GM21825 (cell line): ENCODE data around the gene PRELP.
"Not testable (repeated sequence)": the region's sequence is repeated elsewhere in the genome, so short reads cannot be mapped to it uniquely, and the experiment has no call there.

Experiments used
- ATAC-seq: cut with Tn5 transposase; IDR thresholded peaks from one replicate; pipeline ENCODE4 v1.9.1; 2021; ENCODE audit warnings: mild to moderate bottlenecking, moderate library complexity; ENCODE audit not compliant: unreplicated experiment

The PRELP gene

GRCh38 chr1:203475012-203475981 is at the start of gene PRELP:
PRELP (plus strand) TSS chr1:203475806; CDS start chr1:203483185, 7,379 bp downstream.
- ATAC-seq = no peak

- ATAC-seq = no peak
Measured at GRCh38 chr1:203426366-203426765, 49.2 kb upstream of the PRELP start.

- no peak for ATAC-seq
Measured at GRCh38 chr1:203426870-203427269, 48.7 kb upstream of the PRELP start.

DNA sequence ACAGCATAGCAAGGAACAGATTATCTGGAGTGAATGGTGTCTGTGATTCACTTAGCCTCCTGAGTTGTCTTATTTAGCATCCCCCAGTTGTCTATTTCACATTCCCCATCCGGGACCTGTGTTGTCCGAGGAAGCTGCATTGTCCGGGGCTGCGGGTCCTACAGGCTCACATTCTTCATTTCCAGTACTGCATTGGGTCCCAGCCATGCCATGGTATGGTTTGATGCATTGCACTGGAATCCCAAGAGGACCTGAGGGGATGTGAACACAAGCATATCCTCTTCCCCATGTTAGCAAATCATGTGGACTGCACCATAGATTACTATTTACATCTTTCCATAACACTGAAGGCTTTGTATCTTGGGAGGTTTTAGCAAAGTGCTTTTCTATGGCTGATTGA is 48.2 kb upstream of the PRELP start:
- ATAC-seq = no peak

DNA sequence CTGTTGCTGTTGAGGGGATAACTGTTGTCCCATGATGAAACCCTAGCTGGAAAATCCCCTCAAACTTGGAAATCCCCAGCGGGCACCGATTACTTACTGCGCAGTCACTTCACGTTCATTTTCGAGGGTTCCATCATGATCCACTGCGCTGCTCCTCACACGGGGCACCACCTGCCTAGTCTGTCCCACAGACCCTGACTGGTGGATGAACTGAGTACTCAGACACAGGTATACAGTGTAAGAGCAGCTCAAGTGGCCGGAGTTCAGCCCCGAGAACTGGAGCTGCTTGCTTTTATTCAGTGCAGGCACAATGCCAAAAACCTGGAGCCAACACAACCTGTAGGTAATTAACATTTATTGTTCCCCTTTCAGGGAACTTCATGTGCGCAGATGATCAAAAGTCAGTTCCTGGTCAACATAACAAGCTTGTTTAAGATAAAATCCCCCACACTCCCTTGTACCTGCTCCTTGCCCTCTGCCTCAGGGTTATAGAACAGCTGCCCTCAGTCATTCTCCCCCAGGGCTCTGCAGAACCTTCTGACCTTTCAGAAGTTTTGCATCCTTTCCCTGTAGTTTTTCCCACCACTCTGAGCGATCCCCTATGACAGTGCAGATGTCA is 46.5 kb upstream of the PRELP start:
- no peak for ATAC-seq

DNA sequence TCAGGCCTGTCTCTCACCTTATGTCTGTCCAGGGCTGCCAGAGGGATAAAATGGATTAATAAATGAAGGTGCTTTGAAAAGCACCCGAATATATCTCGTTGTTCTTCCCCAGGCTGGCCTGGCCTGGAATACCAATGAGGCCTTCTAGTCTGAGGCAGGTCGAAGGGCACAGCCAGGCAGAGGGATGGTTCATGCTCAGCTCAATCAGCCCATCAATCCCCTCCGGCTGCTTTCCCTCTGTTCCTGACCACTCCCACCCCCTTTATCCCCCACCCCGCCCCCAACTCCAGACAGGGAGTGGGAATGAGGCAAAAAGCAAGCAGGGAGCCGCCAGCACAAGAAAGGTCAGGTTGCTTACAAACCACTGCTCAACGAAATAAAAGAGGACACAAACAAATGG is 40.0 kb upstream of the PRELP start:
- no peak for ATAC-seq

GRCh38 chr1:203437696-203438315 is 37.8 kb upstream of the PRELP start:
- no peak for ATAC-seq

DNA sequence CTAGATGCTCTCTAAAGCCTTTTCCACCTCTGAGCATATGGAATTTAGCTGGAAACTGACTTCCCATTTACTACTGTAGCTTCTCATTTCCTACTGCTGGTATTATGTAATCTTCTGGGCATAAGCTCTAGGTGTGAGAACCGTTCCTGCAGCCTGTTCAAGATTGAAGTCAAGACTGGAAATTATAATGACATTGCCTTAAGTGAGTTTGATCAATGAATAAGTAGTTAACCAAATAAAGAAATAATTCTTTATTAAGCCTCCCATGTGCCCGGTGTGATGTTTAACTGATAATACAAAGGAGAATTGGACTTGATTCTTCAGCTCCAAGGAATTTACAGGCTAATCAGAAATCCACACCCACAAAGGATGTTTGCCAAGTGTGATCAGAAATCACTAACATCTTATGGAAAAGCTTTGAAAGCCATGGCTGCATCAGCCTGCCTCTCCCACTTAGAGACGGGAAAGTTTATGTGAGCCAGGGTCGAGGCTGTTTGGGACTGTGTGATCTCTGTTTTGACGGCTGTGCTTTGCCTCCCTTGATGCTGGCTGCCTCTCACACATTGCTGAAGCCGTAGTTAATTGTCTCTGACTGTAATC is 36.4 kb upstream of the PRELP start:
- ATAC-seq = no peak

- ATAC-seq = no peak
Measured at GRCh38 chr1:203440771-203441170, 34.8 kb upstream of the PRELP start.

- ATAC-seq = no peak
Measured at GRCh38 chr1:203441766-203442165, 33.8 kb upstream of the PRELP start.

DNA sequence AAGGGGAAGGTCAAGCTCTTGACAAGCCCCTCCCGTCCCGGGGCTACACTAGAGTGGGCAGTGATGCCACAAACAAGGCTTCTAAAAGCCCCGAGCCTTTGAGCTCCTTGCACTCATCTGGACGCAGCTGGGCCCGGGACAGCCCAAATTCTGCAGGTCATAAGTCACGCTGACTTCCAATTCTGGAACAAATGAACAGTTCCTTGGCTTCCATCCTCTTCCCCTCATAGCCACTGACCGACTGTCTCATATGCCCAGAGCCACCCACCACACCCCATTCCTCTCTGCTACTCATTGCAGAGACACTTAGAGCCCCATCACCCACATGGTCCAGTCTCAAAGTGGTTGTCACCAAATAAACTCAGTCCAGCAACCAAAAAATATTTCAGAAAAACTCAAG is 32.8 kb upstream of the PRELP start:
- no peak for ATAC-seq

DNA sequence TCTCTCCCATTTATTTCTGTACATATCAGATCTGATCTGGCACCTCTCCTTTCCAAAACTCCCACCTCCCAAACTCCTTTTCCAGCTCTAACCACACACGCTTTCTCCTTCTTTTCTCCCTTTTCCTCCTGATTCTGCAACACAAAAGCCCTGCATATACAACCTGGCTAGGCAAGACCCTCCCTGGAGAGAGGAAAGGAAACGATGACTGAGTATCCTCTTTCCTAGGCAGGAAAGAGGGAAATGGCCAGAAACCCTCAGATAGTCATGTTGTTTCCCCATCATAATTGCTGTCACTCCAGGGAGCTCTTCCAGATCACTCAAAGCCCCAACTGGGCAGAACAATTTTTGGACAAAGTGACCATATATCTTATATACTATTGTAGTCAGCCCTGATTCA is 32.3 kb upstream of the PRELP start:
- no peak for ATAC-seq

- ATAC-seq = no peak
Measured at GRCh38 chr1:203444171-203444576, 31.4 kb upstream of the PRELP start.

GRCh38 chr1:203447151-203447550 is 28.5 kb upstream of the PRELP start:
- no peak for ATAC-seq

DNA sequence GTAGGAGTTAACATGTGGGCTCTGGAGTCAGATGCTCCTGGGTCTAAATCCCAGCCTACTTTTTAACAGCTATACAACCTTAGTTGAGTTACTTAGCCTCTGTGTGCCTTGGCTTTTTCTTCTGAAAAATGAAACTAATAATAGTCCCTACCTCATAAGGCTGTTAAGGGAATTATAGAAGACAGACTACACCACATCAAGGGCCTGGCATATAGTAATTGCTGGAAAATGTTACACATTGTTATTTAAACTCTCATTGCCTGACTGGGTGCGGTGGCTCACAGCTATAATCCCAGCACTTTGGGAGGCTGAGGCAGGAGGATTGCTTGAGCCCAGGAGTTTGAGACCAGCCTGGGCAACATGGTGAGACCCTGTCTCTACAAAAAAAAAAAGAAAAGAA is 28.0 kb upstream of the PRELP start:
- ATAC-seq = not testable (repeated sequence)

GRCh38 chr1:203448521-203449061 is 27.0 kb upstream of the PRELP start:
- no peak for ATAC-seq

DNA sequence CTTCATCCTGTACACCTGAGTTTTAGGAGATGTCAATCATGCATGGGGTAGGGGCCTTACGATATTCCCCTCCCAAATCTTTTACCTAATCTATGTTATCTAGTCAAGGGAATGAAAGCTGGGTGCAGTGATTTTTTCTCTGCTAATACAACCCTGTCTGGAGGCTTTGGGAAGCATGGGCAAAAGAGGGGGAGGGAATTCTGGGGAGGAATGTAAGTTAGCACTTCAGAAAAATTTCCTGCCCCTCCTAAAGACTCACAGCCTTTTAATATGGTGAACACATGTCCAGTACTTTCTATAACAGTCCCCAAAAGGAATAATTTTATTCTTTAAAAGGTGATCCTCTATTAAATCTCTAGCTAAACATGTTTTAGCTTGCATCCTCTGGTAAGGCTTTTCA is 25.6 kb upstream of the PRELP start:
- ATAC-seq = no peak

- no peak for ATAC-seq
Measured at GRCh38 chr1:203450479-203451149, 25.0 kb upstream of the PRELP start.

- ATAC-seq = no peak
Measured at GRCh38 chr1:203451836-203452784, 23.5 kb upstream of the PRELP start.
